ENCODE data around the gene FAM163A.
A peak's percentile ranks its signal among the peaks of the same experiment; 100 is the strongest.
"Not testable (repeated sequence)": the region's sequence is repeated elsewhere in the genome, so short reads cannot be mapped to it uniquely, and the experiment has no call there.

FAM163A gene

GRCh38 chr1:179742717-179743678, at the start of gene FAM163A:
FAM163A (plus strand) TSS chr1:179743291; CDS start chr1:179813098, 69,807 bp downstream.
- no peak for DNase-seq (ENCODE audit: low read depth in 2 of 2)

- DNase-seq (ENCODE audit: low read depth in 2 of 2) = not testable (repeated sequence)
Measured at GRCh38 chr1:179694530-179694929, 48.6 kb upstream of the FAM163A start.

GRCh38 chr1:179702946-179703539, 40.0 kb upstream of the FAM163A start:
- no peak for DNase-seq (ENCODE audit: low read depth in 2 of 2)

GRCh38 chr1:179706339-179706941, 36.7 kb upstream of the FAM163A start:
- DNase-seq (ENCODE audit: low read depth in 2 of 2) = peak; percentile 16 to 29

- no peak for DNase-seq (ENCODE audit: low read depth in 2 of 2)
Measured at GRCh38 chr1:179707406-179707805, 35.7 kb upstream of the FAM163A start.

- no peak for DNase-seq (ENCODE audit: low read depth in 2 of 2)
Measured at GRCh38 chr1:179708434-179709195, 34.5 kb upstream of the FAM163A start.

- DNase-seq (ENCODE audit: low read depth in 2 of 2) = peak in 1 of 2 experiments; percentile 10
Measured at GRCh38 chr1:179709841-179710329, 33.2 kb upstream of the FAM163A start.

GRCh38 chr1:179714159-179714558, 28.9 kb upstream of the FAM163A start:
- no peak for DNase-seq (ENCODE audit: low read depth in 2 of 2)

- DNase-seq (ENCODE audit: low read depth in 2 of 2) = no peak
Measured at GRCh38 chr1:179714623-179715022, 28.5 kb upstream of the FAM163A start.

- DNase-seq (ENCODE audit: low read depth in 2 of 2) = no peak
Measured at GRCh38 chr1:179719272-179719671, 23.8 kb upstream of the FAM163A start.

GRCh38 chr1:179728271-179728670, 14.8 kb upstream of the FAM163A start:
- DNase-seq (ENCODE audit: low read depth in 2 of 2) = no peak

GRCh38 chr1:179729881-179730280, 13.2 kb upstream of the FAM163A start:
- DNase-seq (ENCODE audit: low read depth in 2 of 2) = no peak

GRCh38 chr1:179731643-179732042, 11.4 kb upstream of the FAM163A start:
- DNase-seq (ENCODE audit: low read depth in 2 of 2) = no peak

- no peak for DNase-seq (ENCODE audit: low read depth in 2 of 2)
Measured at GRCh38 chr1:179742291-179742690, 800 bp upstream of the FAM163A start.

GRCh38 chr1:179743679-179744400, 749 bp downstream of the FAM163A start:
- no peak for DNase-seq (ENCODE audit: low read depth in 2 of 2)

GRCh38 chr1:179744401-179745130, 1.5 kb downstream of the FAM163A start:
- DNase-seq (ENCODE audit: low read depth in 2 of 2) = no peak

GRCh38 chr1:179745131-179745611, 2.1 kb downstream of the FAM163A start:
- no peak for DNase-seq (ENCODE audit: low read depth in 2 of 2)

GRCh38 chr1:179745743-179746142, 2.7 kb downstream of the FAM163A start:
- DNase-seq (ENCODE audit: low read depth in 2 of 2) = no peak

GRCh38 chr1:179747611-179748010, 4.5 kb downstream of the FAM163A start:
- no peak for DNase-seq (ENCODE audit: low read depth in 2 of 2)

- DNase-seq (ENCODE audit: low read depth in 2 of 2) = no peak
Measured at GRCh38 chr1:179748772-179749171, 5.7 kb downstream of the FAM163A start.
